ENCODE data around the gene DLL4. TPM values are rescaled to one million over a fixed set of nuclear protein-coding genes. Genes with fewer than 3 reads are reported as not detected.

Gene DLL4
- total RNA-seq, 2 donors from 2014 or later = 0.20 to 0.64 TPM

- Histone ChIP-seq H3K27me3 (ENCODE audit: control insufficient read depth, insufficient read depth, low read length, poor library complexity, severe bottlenecking) (peaks cover 16% of the 10 kb centered on the region), H3K9me3 (ENCODE audit: control insufficient read depth, low read length) (no peaks in the 10 kb centered on the region), H3K9ac (ENCODE audit: extremely low read depth, low read length, poor library complexity, severe bottlenecking) (no peak overlapping the region), H3K36me3 (ENCODE audit: control insufficient read depth, insufficient read depth, low read length) (peaks cover 13% of the 10 kb centered on the region), H3K27ac (ENCODE audit: low read depth, low read length) (no peak overlapping the region), H3K4me3 (ENCODE audit: low read length) (no peak overlapping the region), H3K4me1 (ENCODE audit: control insufficient read depth, insufficient read depth, low read length) (peaks cover 3% of the 10 kb centered on the region)
- Mint-ChIP-seq H3K36me3 (ENCODE audit: low read depth) (peaks cover 17% of the 10 kb centered on the region), H3K4me3 (no peak overlapping the region), H3K4me1 (peaks cover 4% of the 10 kb centered on the region), H3K27ac (no peak overlapping the region), H3K9me3 (peaks cover 3% of the 10 kb centered on the region), H3K27me3 (ENCODE audit: insufficient read depth) (peaks cover 19% of the 10 kb centered on the region)
- TF ChIP-seq CTCF (conservative IDR thresholded peaks at IDR 0.05) = peak; percentile 82
- peak; percentile 84 for DNase-seq
- 36 to 41% methylated on average over 4 of the region's 4 CpGs for WGBS, 2 experiments (ENCODE audit: insufficient coverage in 1 of 2, insufficient read length in 1 of 2)
These were observed 37.2 kb upstream of the DLL4 start for GRCh38 chr15:40891810-40892446.

GRCh38 chr15:40892447-40893012 lies 36.6 kb upstream of the DLL4 start:
- DNase-seq = peak; percentile 21

GRCh38 chr15:40893019-40893670 lies 36.0 kb upstream of the DLL4 start:
- Mint-ChIP-seq H3K27ac (no peak overlapping the region), H3K36me3 (ENCODE audit: low read depth) (peaks cover 27% of the 10 kb centered on the region), H3K27me3 (ENCODE audit: insufficient read depth) (peaks cover 19% of the 10 kb centered on the region), H3K4me3 (peak overlapping the region; percentile 96), H3K9me3 (peaks cover 3% of the 10 kb centered on the region), H3K4me1 (peaks cover 4% of the 10 kb centered on the region)
- peaks cover 16% of the 10 kb centered on the region for H3K27me3 ChIP-seq (ENCODE audit: control insufficient read depth, insufficient read depth, low read length, poor library complexity, severe bottlenecking)
- peak; percentile 57 for DNase-seq
- H3K9me3 ChIP-seq (ENCODE audit: control insufficient read depth, low read length) = no peaks in the 10 kb centered on the region
- no peak overlapping the region for H3K27ac ChIP-seq (ENCODE audit: low read depth, low read length)
- H3K9ac ChIP-seq (ENCODE audit: extremely low read depth, low read length, poor library complexity, severe bottlenecking) = no peak overlapping the region
- peaks cover 23% of the 10 kb centered on the region for H3K36me3 ChIP-seq (ENCODE audit: control insufficient read depth, insufficient read depth, low read length)
- peaks cover 3% of the 10 kb centered on the region for H3K4me1 ChIP-seq (ENCODE audit: control insufficient read depth, insufficient read depth, low read length)
- H3K4me3 ChIP-seq (ENCODE audit: low read length) = no peak overlapping the region
- no peak for TF ChIP-seq CTCF (conservative IDR thresholded peaks at IDR 0.05)
- 90 to 98% methylated on average over 10 to 22 of the region's 22 CpGs for WGBS, 2 experiments (ENCODE audit: insufficient coverage in 1 of 2, insufficient read length in 1 of 2)

More at GRCh38 chr15:40892447-40893012, 36.6 kb upstream of the DLL4 start:
- Mint-ChIP-seq H3K4me1 (peaks cover 4% of the 10 kb centered on the region), H3K9me3 (peaks cover 3% of the 10 kb centered on the region), H3K27me3 (ENCODE audit: insufficient read depth) (peaks cover 19% of the 10 kb centered on the region), H3K4me3 (no peak overlapping the region), H3K27ac (no peak overlapping the region), H3K36me3 (ENCODE audit: low read depth) (peaks cover 22% of the 10 kb centered on the region)
- Histone ChIP-seq H3K27me3 (ENCODE audit: control insufficient read depth, insufficient read depth, low read length, poor library complexity, severe bottlenecking) (peaks cover 16% of the 10 kb centered on the region), H3K36me3 (ENCODE audit: control insufficient read depth, insufficient read depth, low read length) (peaks cover 19% of the 10 kb centered on the region), H3K4me1 (ENCODE audit: control insufficient read depth, insufficient read depth, low read length) (peaks cover 3% of the 10 kb centered on the region), H3K27ac (ENCODE audit: low read depth, low read length) (no peak overlapping the region), H3K4me3 (ENCODE audit: low read length) (no peak overlapping the region), H3K9me3 (ENCODE audit: control insufficient read depth, low read length) (no peaks in the 10 kb centered on the region), H3K9ac (ENCODE audit: extremely low read depth, low read length, poor library complexity, severe bottlenecking) (no peak overlapping the region)
- 98 to 100% methylated on average over 1 to 2 of the region's 2 CpGs for WGBS, 2 experiments (ENCODE audit: insufficient coverage in 1 of 2, insufficient read length in 1 of 2)
- TF ChIP-seq CTCF (conservative IDR thresholded peaks at IDR 0.05) = no peak
